H1 (cell line): ENCODE measurements around the gene RCAN2. TPM values are rescaled to one million over a fixed set of nuclear protein-coding genes. Genes with fewer than 3 reads are reported as not detected.

ENCODE experiments used
- CTCF ChIA-PET: fragments of 300-600 bp; sonication (Branson Sonifier 250); formaldehyde crosslinking; loops from one replicate; lab custom pipeline; 2021; ENCODE audit not compliant: partially characterized antibody; lab: Charles Lee
- POLR2A ChIA-PET: fragments of 300-600 bp; sonication (Branson Sonifier 250); formaldehyde crosslinking; loops from one replicate; lab custom pipeline; 2021; ENCODE audit warnings: inconsistent platforms; ENCODE audit not compliant: partially characterized antibody; lab: Charles Lee
- DNase-seq, 2 experiments: peaks; one replicate each; pipeline versions ENCODE4 v3.0.0 to v3.0.0-alpha.2; 2010 to 2022; ENCODE audit warnings: low spot score in 2 of 2, low read depth in 1 of 2, mixed read lengths in 1 of 2
- FAIRE-seq: peaks from 2 replicates; lab custom pipeline; 2011; peaks lifted over from hg19 to GRCh38; lab: Jason Lieb, UNC
- H2AFZ ChIP-seq: 2 replicates; pipeline ENCODE4 v1.8.1; 2012; ENCODE audit warnings: low read length, inconsistent platforms
- H2AK5ac ChIP-seq: 2 replicates; pipeline ENCODE4 v1.6.1; 2013; ENCODE audit warnings: low read depth, low read length
- H2BK120ac ChIP-seq: replicated peaks from 2 replicates; pipeline ENCODE3; 2013; ENCODE audit warnings: low read depth, low read length, inconsistent platforms
- H2BK12ac ChIP-seq: 2 replicates; pipeline ENCODE4 v1.6.1; 2013; ENCODE audit warnings: low read depth, low read length
- H2BK15ac ChIP-seq: 2 replicates; pipeline ENCODE4 v1.6.1; 2013; ENCODE audit warnings: low read length
- H2BK20ac ChIP-seq: 2 replicates; pipeline ENCODE4 v1.6.1; 2013; ENCODE audit warnings: low read length
- H2BK5ac ChIP-seq: 2 replicates; pipeline ENCODE4 v1.6.1; 2013; ENCODE audit warnings: low read depth, low read length
- H3K14ac ChIP-seq: 2 replicates; pipeline ENCODE4 v1.6.1; 2013; ENCODE audit warnings: inconsistent platforms; ENCODE audit not compliant: insufficient read length
- H3K18ac ChIP-seq: 2 replicates; pipeline ENCODE4 v1.6.1; 2013; ENCODE audit warnings: low read length; ENCODE audit errors: extremely low read depth
- H3K23ac ChIP-seq: 2 replicates; pipeline ENCODE4 v1.6.1; 2013; ENCODE audit warnings: inconsistent platforms; ENCODE audit not compliant: insufficient read length
- H3K23me2 ChIP-seq: 2 replicates; pipeline ENCODE4 v1.6.1; 2013; ENCODE audit warnings: low read depth, low read length
- H3K27ac ChIP-seq: 2 replicates; pipeline ENCODE4 v1.6.1; 2011; ENCODE audit warnings: low read depth, low read length, inconsistent platforms
- H3K27me3 ChIP-seq, 4 experiments: replicated peaks in 1 of 4; 1 replicate in 1 of 4; 2 replicates in 3 of 4; pipeline versions ENCODE4 v1.6.1 to v1.8.1; 2011 to 2013; ENCODE audit warnings: low read length in 3 of 4, mild to moderate bottlenecking in 3 of 4, inconsistent platforms in 2 of 4, mixed read lengths in 2 of 4, moderate library complexity in 1 of 4; ENCODE audit not compliant: control insufficient read depth in 3 of 4, insufficient read depth in 3 of 4; ENCODE audit errors: extremely low read depth in 1 of 4
- H3K36me3 ChIP-seq, 4 experiments: 2 replicates each; pipeline versions ENCODE4 v1.6.1 to v1.8.1; 2011 to 2013; ENCODE audit warnings: mild to moderate bottlenecking in 4 of 4, low read length in 3 of 4, moderate library complexity in 2 of 4, control low read depth in 1 of 4, inconsistent platforms in 1 of 4; ENCODE audit not compliant: insufficient read depth in 4 of 4, control insufficient read depth in 2 of 4
- H3K4ac ChIP-seq: replicated peaks from 2 replicates; pipeline ENCODE3; 2013; ENCODE audit warnings: low read length, low read depth, mixed read lengths, inconsistent platforms; ENCODE audit not compliant: insufficient read length
- H3K4me1 ChIP-seq, 4 experiments: replicated peaks in 1 of 4; 1 replicate in 1 of 4; 2 replicates in 3 of 4; pipeline versions ENCODE4 v1.6.1 to v1.8.1; 2011 to 2013; ENCODE audit warnings: low read length in 3 of 4, inconsistent platforms in 2 of 4, mixed read lengths in 1 of 4; ENCODE audit not compliant: insufficient read depth in 4 of 4, control insufficient read depth in 3 of 4
- H3K4me2 ChIP-seq, 2 experiments: 2 replicates each; pipeline versions ENCODE4 v1.6.1 to v1.8.1; 2011 to 2013; ENCODE audit warnings: low read depth in 2 of 2, low read length in 2 of 2, control low read depth in 1 of 2, inconsistent platforms in 1 of 2, mild to moderate bottlenecking in 1 of 2; ENCODE audit not compliant: insufficient read depth in 1 of 2
- H3K4me3 ChIP-seq, 4 experiments: fragments of 200-600, 300-600 bp in 1 of 4; sonication (generic), shearing (Covaris generic), sonication (Bioruptor Twin) in 1 of 4; 2 replicates each; pipeline versions ENCODE4 v1.5.1 to v1.8.1; 2011 to 2016; ENCODE audit warnings: low read length in 4 of 4, low read depth in 3 of 4, control low read depth in 2 of 4, inconsistent platforms in 2 of 4, mild to moderate bottlenecking in 2 of 4, mixed read lengths in 1 of 4, moderate library complexity in 1 of 4; ENCODE audit not compliant: insufficient read depth in 2 of 4; ENCODE audit errors: extremely low read depth in 1 of 4
- H3K56ac ChIP-seq: replicated peaks from 2 replicates; pipeline ENCODE3; 2013; ENCODE audit warnings: low read depth, mild to moderate bottlenecking, mixed read lengths, low read length, inconsistent platforms; ENCODE audit not compliant: insufficient read length
- H3K79me1 ChIP-seq: 2 replicates; pipeline ENCODE4 v1.6.1; 2013; ENCODE audit warnings: low read depth, low read length, control low read depth
- H3K79me2 ChIP-seq, 2 experiments: 2 replicates each; pipeline versions ENCODE4 v1.6.1 to v1.8.1; 2012 to 2013; ENCODE audit warnings: low read length in 2 of 2, mild to moderate bottlenecking in 2 of 2, inconsistent platforms in 1 of 2; ENCODE audit not compliant: insufficient read depth in 2 of 2, control insufficient read depth in 1 of 2
- H3K9ac ChIP-seq, 4 experiments: replicated peaks in 1 of 4; 1 replicate in 1 of 4; 2 replicates in 3 of 4; pipeline versions ENCODE4 v1.6.1 to v1.8.1; 2011 to 2013; ENCODE audit warnings: low read depth in 3 of 4, low read length in 3 of 4, control low read depth in 2 of 4, mild to moderate bottlenecking in 2 of 4, moderate library complexity in 2 of 4, inconsistent platforms in 1 of 4; ENCODE audit errors: extremely low read depth in 1 of 4
- H3K9me3 ChIP-seq, 2 experiments: 2 replicates each; pipeline versions ENCODE4 v1.6.1 to v1.8.1; 2012 to 2013; ENCODE audit warnings: mild to moderate bottlenecking in 2 of 2, moderate library complexity in 2 of 2, control low read depth in 1 of 2, inconsistent platforms in 1 of 2, low read depth in 1 of 2, low read length in 1 of 2, mixed read lengths in 1 of 2; ENCODE audit not compliant: insufficient read depth in 2 of 2
- H4K20me1 ChIP-seq, 2 experiments: replicated peaks in 1 of 2; 2 replicates each; pipeline versions ENCODE3 to v1.8.1; 2011 to 2013; ENCODE audit warnings: inconsistent platforms in 2 of 2, low read length in 2 of 2, mild to moderate bottlenecking in 1 of 2; ENCODE audit not compliant: insufficient read depth in 2 of 2, control insufficient read depth in 1 of 2
- H4K5ac ChIP-seq: 2 replicates; pipeline ENCODE4 v1.6.1; 2013; ENCODE audit warnings: low read length, low read depth, mixed read lengths, inconsistent platforms; ENCODE audit not compliant: insufficient read length
- H4K8ac ChIP-seq: 2 replicates; pipeline ENCODE4 v1.8.0; 2013; ENCODE audit warnings: mild to moderate bottlenecking, moderate library complexity, low read length, inconsistent platforms; ENCODE audit not compliant: insufficient read depth; ENCODE audit errors: extremely low read depth
- H4K91ac ChIP-seq: replicated peaks from 2 replicates; pipeline ENCODE3; 2013; ENCODE audit warnings: low read length, mixed read lengths, inconsistent platforms; ENCODE audit not compliant: insufficient read length
- USF2 ChIP-seq: IDR thresholded peaks from 2 replicates; pipeline ENCODE4 v1.6.1; 2011; ENCODE audit warnings: low read length, improper control_type of control experiment
- WGBS, 2 experiments: shearing (Covaris generic) in 1 of 2; methylation state at CpG; one replicate each; pipeline versions ENCODE4 v1.1.6 to v1.1.7; 2013 to 2015; ENCODE audit warnings: low lambda C conversion rate in 2 of 2, mixed read lengths in 2 of 2, inconsistent platforms in 1 of 2, low coverage in 1 of 2, missing lambda C conversion rate in 1 of 2; ENCODE audit not compliant: insufficient replicate concordance in 2 of 2, insufficient coverage in 1 of 2, insufficient read length in 1 of 2; ENCODE audit errors: extremely low coverage in 1 of 2, missing lambda C conversion rate in 1 of 2; 5-methylcytosine and 5-hydroxymethylcytosine counted together
- polyA plus RNA-seq, 7 experiments: library from polyadenylated mRNA; depleted of rRNA in 3 of 7; stranded (reverse) in 5 of 7; unstranded in 2 of 7; fragments of >200 nt in 5 of 7; fragments of 200-250 nt in 2 of 7; gene quantifications; 1 replicate in 5 of 7; 2 replicates in 1 of 7; 4 replicates in 1 of 7; pipeline versions ENCODE4 v1.2.1 to v1.2.3, GENCODE V29; 2011 to 2013; ENCODE audit warnings: missing spikeins in 2 of 7, mixed read lengths in 2 of 7
- total RNA-seq: library from RNA; stranded (reverse); fragmentation: NEBNext Ultra II Directional; extraction: Animal tissue kit (Norgen Biotek cat#: 25700); gene quantifications from 2 replicates; pipeline ENCODE4 v1.2.1, GENCODE V29; 2021

The RCAN2 gene
- total and polyA plus RNA-seq, 2 of the 8 experiments (the other 6 are each of a cell fraction or from before 2014, with no cell fraction given): 5.0 to 8.5 TPM

GRCh38 chr6:46243754-46244153, 247.5 kb downstream of the RCAN2 start:
- Histone ChIP-seq H3K18ac (no peak overlapping the region), H3K4me1 (no peaks in the 10 kb centered on the region), H4K8ac (no peak overlapping the region), H3K23ac (no peak overlapping the region), H2BK15ac (no peak overlapping the region), H3K27ac (no peak overlapping the region), H3K14ac (no peak overlapping the region), H3K4ac (no peak overlapping the region), H2BK20ac (no peak overlapping the region), H4K91ac (no peak overlapping the region), H4K20me1 (no peaks in the 10 kb centered on the region), H3K79me2 (no peaks in the 10 kb centered on the region), H3K36me3 (no peaks in the 10 kb centered on the region), H3K9me3 (no peaks in the 10 kb centered on the region), H3K27me3 (no peaks in the 10 kb centered on the region), H3K79me1 (no peaks in the 10 kb centered on the region), H3K4me2 (no peak overlapping the region), H3K9ac (no peak overlapping the region), H3K23me2 (no peaks in the 10 kb centered on the region), H2AFZ (no peak overlapping the region), H2BK12ac (no peak overlapping the region), H4K5ac (no peak overlapping the region), H2BK5ac (no peak overlapping the region), H3K56ac (no peak overlapping the region), H3K4me3 (no peak overlapping the region), H2AK5ac (no peak overlapping the region), H2BK120ac (no peak overlapping the region)
- FAIRE-seq: no peak
- CTCF ChIA-PET: interaction anchor here (0.5 to 2.1 kb wide), 3 partner anchors 18 to 1070 kb away, joined by 3 to 13 read pairs (median 4); no protein-coding TSS in a partner anchor
- no peak for DNase-seq
- WGBS, 2 experiments: 89% methylated on average over 5 of the region's 5 CpGs; no CpG with 5 or more reads in 1 of the 2 experiments
- POLR2A ChIA-PET: interaction anchor here (1.1 kb wide), 1 partner anchor 154 kb away, joined by 3 read pairs; no protein-coding TSS in a partner anchor
- no peak for TF ChIP-seq USF2
